ENCODE results near the gene DEFB129.
"Not testable (repeated sequence)": the region's sequence is repeated elsewhere in the genome, so short reads cannot be mapped to it uniquely, and the experiment has no call there.

Gene DEFB129

GRCh38 chr20:199996-200395, 27.1 kb upstream of the DEFB129 start:
- ATAC-seq (ENCODE audit: low read depth) = no peak
- Histone ChIP-seq H3K9me3 (ENCODE audit: severe bottlenecking) (peaks cover 3% of the 10 kb centered on the region), H3K4me1 (ENCODE audit: insufficient read depth, poor library complexity, severe bottlenecking) (no peaks in the 10 kb centered on the region), H3K4me3 (ENCODE audit: severe bottlenecking) (no peak overlapping the region), H3K36me3 (ENCODE audit: low read depth) (no peaks in the 10 kb centered on the region), H3K27me3 (ENCODE audit: insufficient read depth, poor library complexity, severe bottlenecking) (peaks cover 20% of the 10 kb centered on the region), H3K27ac (ENCODE audit: poor library complexity, severe bottlenecking) (no peak overlapping the region)
- DNase-seq (ENCODE audit: low spot score) = no peak
- no peak for TF ChIP-seq CTCF (IDR thresholded peaks at IDR 0.05; ENCODE audit: poor library complexity, severe bottlenecking)

GRCh38 chr20:203630-204029, 23.4 kb upstream of the DEFB129 start:
- H3K36me3 ChIP-seq (ENCODE audit: low read depth); H3K4me1 ChIP-seq (ENCODE audit: insufficient read depth, poor library complexity, severe bottlenecking); H3K27ac ChIP-seq (ENCODE audit: poor library complexity, severe bottlenecking); H3K9me3 ChIP-seq (ENCODE audit: severe bottlenecking); H3K4me3 ChIP-seq (ENCODE audit: severe bottlenecking); ATAC-seq (ENCODE audit: low read depth); DNase-seq (ENCODE audit: low spot score): not testable (repeated sequence)
- H3K27me3 ChIP-seq (ENCODE audit: insufficient read depth, poor library complexity, severe bottlenecking) = peaks cover 20% of the 10 kb centered on the region

GRCh38 chr20:208942-209566, 18.0 kb upstream of the DEFB129 start:
- ATAC-seq (ENCODE audit: low read depth) = peak; percentile 84
- DNase-seq (ENCODE audit: low spot score) = no peak
- H3K27me3 ChIP-seq (ENCODE audit: insufficient read depth, poor library complexity, severe bottlenecking) = peaks cover 20% of the 10 kb centered on the region
- H3K4me3 ChIP-seq (ENCODE audit: severe bottlenecking) = no peak overlapping the region
- no peaks in the 10 kb centered on the region for H3K36me3 ChIP-seq (ENCODE audit: low read depth)
- H3K4me1 ChIP-seq (ENCODE audit: insufficient read depth, poor library complexity, severe bottlenecking) = no peaks in the 10 kb centered on the region
- H3K27ac ChIP-seq (ENCODE audit: poor library complexity, severe bottlenecking) = no peak overlapping the region
- H3K9me3 ChIP-seq (ENCODE audit: severe bottlenecking) = no peaks in the 10 kb centered on the region
- peak; percentile 66 for TF ChIP-seq CTCF (IDR thresholded peaks at IDR 0.05; ENCODE audit: poor library complexity, severe bottlenecking)

GRCh38 chr20:210809-211502, 16.1 kb upstream of the DEFB129 start:
- H3K27me3 ChIP-seq (ENCODE audit: insufficient read depth, poor library complexity, severe bottlenecking) = peaks cover 8% of the 10 kb centered on the region
- H3K36me3 ChIP-seq (ENCODE audit: low read depth) = no peaks in the 10 kb centered on the region
- no peak for TF ChIP-seq CTCF (IDR thresholded peaks at IDR 0.05; ENCODE audit: poor library complexity, severe bottlenecking)
- no peak overlapping the region for H3K27ac ChIP-seq (ENCODE audit: poor library complexity, severe bottlenecking)
- DNase-seq (ENCODE audit: low spot score) (no peak), ATAC-seq (ENCODE audit: low read depth) (no peak)
- no peaks in the 10 kb centered on the region for H3K4me1 ChIP-seq (ENCODE audit: insufficient read depth, poor library complexity, severe bottlenecking)
- H3K4me3 ChIP-seq (ENCODE audit: severe bottlenecking) = no peak overlapping the region
- H3K9me3 ChIP-seq (ENCODE audit: severe bottlenecking) = no peaks in the 10 kb centered on the region

GRCh38 chr20:214383-214782, 12.7 kb upstream of the DEFB129 start:
- no peaks in the 10 kb centered on the region for H3K36me3 ChIP-seq (ENCODE audit: low read depth)
- no peak for TF ChIP-seq CTCF (IDR thresholded peaks at IDR 0.05; ENCODE audit: poor library complexity, severe bottlenecking)
- no peaks in the 10 kb centered on the region for H3K9me3 ChIP-seq (ENCODE audit: severe bottlenecking)

More at GRCh38 chr20:214383-214782, 12.7 kb upstream of the DEFB129 start:
- Histone ChIP-seq H3K27ac (ENCODE audit: poor library complexity, severe bottlenecking) (no peak overlapping the region), H3K4me1 (ENCODE audit: insufficient read depth, poor library complexity, severe bottlenecking) (no peaks in the 10 kb centered on the region), H3K4me3 (ENCODE audit: severe bottlenecking) (no peak overlapping the region), H3K27me3 (ENCODE audit: insufficient read depth, poor library complexity, severe bottlenecking) (no peaks in the 10 kb centered on the region)
- ATAC-seq (ENCODE audit: low read depth) (no peak), DNase-seq (ENCODE audit: low spot score) (no peak)

Measured in RWPE2 (cell line).